OCI-LY1 (cell line): ENCODE data around the gene PRAF2.

Source experiments
- H2AFZ ChIP-seq: fragments of 200-600 bp; sonication (generic), shearing (Covaris generic); 2 replicates; pipeline ENCODE4 v1.6.0; 2014; ENCODE audit warnings: antibody characterized with exemption, mild to moderate bottlenecking, low read length
- H3F3A ChIP-seq: fragments of 200-600 bp; sonication (generic), shearing (Covaris generic); 2 replicates; pipeline ENCODE4 v1.6.0; 2014; ENCODE audit warnings: mild to moderate bottlenecking, antibody characterized with exemption, low read length, moderate library complexity; ENCODE audit not compliant: insufficient read depth
- H3K27ac ChIP-seq: fragments of 200-600 bp; sonication (generic); 2 replicates; pipeline ENCODE4 v1.5.1; 2014; ENCODE audit warnings: low read length, mixed run types, mild to moderate bottlenecking, low read depth; ENCODE audit not compliant: poor library complexity, severe bottlenecking
- H3K27me3 ChIP-seq: fragments of 200-600 bp; sonication (generic); 2 replicates; pipeline ENCODE4 v1.6.0; 2014; ENCODE audit warnings: antibody characterized with exemption, mild to moderate bottlenecking, low read length, moderate library complexity; ENCODE audit not compliant: insufficient read depth
- H3K36me3 ChIP-seq: fragments of 200-600 bp; sonication (generic); 2 replicates; pipeline ENCODE4 v1.6.1; 2014; ENCODE audit warnings: mild to moderate bottlenecking, antibody characterized with exemption, low read length, moderate library complexity, mixed read lengths; ENCODE audit not compliant: insufficient read depth
- H3K4me1 ChIP-seq: fragments of 200-600 bp; sonication (generic); 2 replicates; pipeline ENCODE4 v1.5.1; 2014; ENCODE audit warnings: mild to moderate bottlenecking, low read length, moderate library complexity; ENCODE audit not compliant: insufficient read depth, severe bottlenecking
- H3K4me2 ChIP-seq: fragments of 200-600 bp; sonication (generic), shearing (Covaris generic); 2 replicates; pipeline ENCODE4 v1.6.1; 2014; ENCODE audit warnings: low read length
- H3K4me3 ChIP-seq: fragments of 200-600 bp; sonication (generic); 2 replicates; pipeline ENCODE4 v1.5.1; 2014; ENCODE audit warnings: low read length, low read depth, mild to moderate bottlenecking, mixed read lengths; ENCODE audit not compliant: poor library complexity, severe bottlenecking
- H3K79me2 ChIP-seq: fragments of 200-600 bp; shearing (Covaris generic); 2 replicates; pipeline ENCODE4 v1.6.1; 2016; ENCODE audit warnings: mixed run types, low read length, mixed read lengths; ENCODE audit not compliant: insufficient read depth
- H3K9ac ChIP-seq: fragments of 200-600 bp; sonication (generic), shearing (Covaris generic); 2 replicates; pipeline ENCODE4 v1.6.1; 2014; ENCODE audit warnings: mild to moderate bottlenecking, low read length, mixed read lengths
- H3K9me2 ChIP-seq: fragments of 200-600 bp; sonication (generic), shearing (Covaris generic); 2 replicates; pipeline ENCODE4 v1.6.1; 2014; ENCODE audit warnings: low read depth, mild to moderate bottlenecking, low read length, mixed read lengths
- H3K9me3 ChIP-seq: fragments of 200-600 bp; shearing (Covaris generic); 2 replicates; pipeline ENCODE4 v1.6.1; 2014; ENCODE audit warnings: low read length, mixed read lengths
- H4K20me1 ChIP-seq: fragments of 200-600 bp; sonication (generic), shearing (Covaris generic); 2 replicates; pipeline ENCODE4 v1.6.0; 2016; ENCODE audit warnings: mild to moderate bottlenecking, low read length; ENCODE audit not compliant: insufficient read depth
- EZH2 ChIP-seq: fragments of 200-600 bp; sonication (generic), shearing (Covaris generic); IDR thresholded peaks from 2 replicates; pipeline ENCODE4 v1.8.0; 2017; ENCODE audit warnings: borderline replicate concordance, mixed run types, mild to moderate bottlenecking, antibody characterized with exemption, low read length, moderate library complexity, mixed read lengths
- TF ChIP-seq, protein P1 (sequence below): fragments of 200-600 bp; sonication (generic), shearing (Covaris generic); IDR thresholded peaks from 2 replicates; pipeline ENCODE4 v1.5.1; 2017; ENCODE audit warnings: mild to moderate bottlenecking, antibody characterized with exemption, low read length, moderate library complexity, mixed read lengths

PRAF2 gene

DNA sequence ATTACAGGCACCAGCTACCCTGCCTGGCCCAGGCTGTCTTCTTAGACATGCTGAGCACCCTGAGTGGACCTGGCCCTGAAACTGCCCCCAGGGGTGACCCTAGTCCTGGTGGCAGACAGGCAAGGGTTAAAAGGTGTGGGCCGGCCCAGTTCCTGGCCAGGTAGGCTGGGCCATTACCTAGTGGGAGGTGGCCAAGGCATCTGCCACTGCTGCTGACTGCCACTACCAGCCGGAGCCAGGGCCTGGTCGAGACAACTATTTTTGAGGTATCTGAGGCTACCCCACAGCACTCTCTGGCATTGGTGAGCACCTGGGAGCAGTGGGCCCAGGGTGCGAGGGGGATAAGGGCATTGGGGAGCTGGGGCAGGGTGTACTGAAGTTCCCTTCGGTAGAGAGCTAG, 15.0 kb downstream of the PRAF2 start, which contains the start of gene CCDC120:
TSS of gene CCDC120 (plus strand) at position 206 of the 400 bp plus-strand sequence. CDS start 3,043 bp downstream, outside the sequence.
- no peaks in the 10 kb centered on the region for H3K79me2 ChIP-seq
- H2AFZ ChIP-seq = no peak within 1 kb of the TSS
- H3K27me3 ChIP-seq = no peaks in the 10 kb centered on the region
- no peaks in the 10 kb centered on the region for H4K20me1 ChIP-seq
- H3K4me3 ChIP-seq = peak within 1 kb of the TSS; percentile 49
- H3F3A ChIP-seq = no peaks in the 10 kb centered on the region
- peak within 1 kb of the TSS; percentile 37; the same call in 1 of the 2 replicates for H3K9ac ChIP-seq
- H3K9me3 ChIP-seq = no peaks in the 10 kb centered on the region
- no peaks in the 10 kb centered on the region for H3K36me3 ChIP-seq
- H3K9me2 ChIP-seq = no peaks in the 10 kb centered on the region
- H3K27ac ChIP-seq = no peak within 1 kb of the TSS
- peak within 1 kb of the TSS; percentile 34; the same call in 1 of the 2 replicates for H3K4me2 ChIP-seq
- no peak for TF ChIP-seq EZH2
- TF ChIP-seq, protein P1, sequence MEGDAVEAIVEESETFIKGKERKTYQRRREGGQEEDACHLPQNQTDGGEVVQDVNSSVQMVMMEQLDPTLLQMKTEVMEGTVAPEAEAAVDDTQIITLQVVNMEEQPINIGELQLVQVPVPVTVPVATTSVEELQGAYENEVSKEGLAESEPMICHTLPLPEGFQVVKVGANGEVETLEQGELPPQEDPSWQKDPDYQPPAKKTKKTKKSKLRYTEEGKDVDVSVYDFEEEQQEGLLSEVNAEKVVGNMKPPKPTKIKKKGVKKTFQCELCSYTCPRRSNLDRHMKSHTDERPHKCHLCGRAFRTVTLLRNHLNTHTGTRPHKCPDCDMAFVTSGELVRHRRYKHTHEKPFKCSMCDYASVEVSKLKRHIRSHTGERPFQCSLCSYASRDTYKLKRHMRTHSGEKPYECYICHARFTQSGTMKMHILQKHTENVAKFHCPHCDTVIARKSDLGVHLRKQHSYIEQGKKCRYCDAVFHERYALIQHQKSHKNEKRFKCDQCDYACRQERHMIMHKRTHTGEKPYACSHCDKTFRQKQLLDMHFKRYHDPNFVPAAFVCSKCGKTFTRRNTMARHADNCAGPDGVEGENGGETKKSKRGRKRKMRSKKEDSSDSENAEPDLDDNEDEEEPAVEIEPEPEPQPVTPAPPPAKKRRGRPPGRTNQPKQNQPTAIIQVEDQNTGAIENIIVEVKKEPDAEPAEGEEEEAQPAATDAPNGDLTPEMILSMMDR = no peak
- peaks cover 19% of the 10 kb centered on the region for H3K4me1 ChIP-seq

DNA sequence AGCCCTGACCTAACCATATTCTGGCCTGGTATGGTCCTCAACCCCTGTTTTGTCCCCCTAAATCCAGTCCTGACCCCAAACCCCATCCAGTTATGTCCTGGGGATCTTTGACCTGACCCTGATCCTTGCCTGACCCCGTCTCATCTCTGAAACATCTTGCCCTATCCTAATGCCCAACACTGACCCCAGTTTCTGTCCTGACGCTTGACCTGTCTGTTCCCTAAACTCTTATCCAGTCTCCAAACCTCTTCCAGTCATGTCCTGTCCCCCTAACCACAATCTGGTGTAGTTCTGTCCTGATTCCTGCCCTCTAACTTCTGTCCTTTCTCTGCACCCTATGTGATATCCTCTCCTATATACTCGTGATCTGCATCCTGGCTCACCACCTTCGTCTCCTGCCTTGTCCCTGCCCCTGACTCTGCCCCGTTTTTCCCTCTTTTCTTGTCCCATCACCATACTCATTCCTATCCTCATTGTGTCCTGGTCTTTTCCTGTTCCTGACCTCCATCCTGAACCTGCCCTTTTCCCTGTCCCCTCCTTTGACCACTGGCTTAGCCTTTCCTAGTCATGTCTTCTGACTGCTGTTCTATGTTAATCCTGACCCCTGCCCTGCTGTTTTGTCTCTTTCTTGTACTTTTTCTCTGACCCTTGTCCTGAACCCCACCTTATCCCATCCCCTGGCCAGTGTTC, 19.6 kb downstream of the PRAF2 start:
- Histone ChIP-seq H3K36me3 (no peaks in the 10 kb centered on the region), H2AFZ (no peak overlapping the region), H3K9me2 (no peaks in the 10 kb centered on the region), H3F3A (no peaks in the 10 kb centered on the region), H3K4me2 (peak overlapping the region; percentile 98), H3K9ac (peak overlapping the region; percentile 93), H3K4me1 (peaks cover 23% of the 10 kb centered on the region), H4K20me1 (no peaks in the 10 kb centered on the region), H3K27me3 (no peaks in the 10 kb centered on the region), H3K79me2 (no peaks in the 10 kb centered on the region), H3K4me3 (peak overlapping the region; percentile 92), H3K27ac (peak overlapping the region; percentile 61), H3K9me3 (no peaks in the 10 kb centered on the region)
- TF ChIP-seq EZH2 = no peak
- TF ChIP-seq, protein P1 = no peak

DNA sequence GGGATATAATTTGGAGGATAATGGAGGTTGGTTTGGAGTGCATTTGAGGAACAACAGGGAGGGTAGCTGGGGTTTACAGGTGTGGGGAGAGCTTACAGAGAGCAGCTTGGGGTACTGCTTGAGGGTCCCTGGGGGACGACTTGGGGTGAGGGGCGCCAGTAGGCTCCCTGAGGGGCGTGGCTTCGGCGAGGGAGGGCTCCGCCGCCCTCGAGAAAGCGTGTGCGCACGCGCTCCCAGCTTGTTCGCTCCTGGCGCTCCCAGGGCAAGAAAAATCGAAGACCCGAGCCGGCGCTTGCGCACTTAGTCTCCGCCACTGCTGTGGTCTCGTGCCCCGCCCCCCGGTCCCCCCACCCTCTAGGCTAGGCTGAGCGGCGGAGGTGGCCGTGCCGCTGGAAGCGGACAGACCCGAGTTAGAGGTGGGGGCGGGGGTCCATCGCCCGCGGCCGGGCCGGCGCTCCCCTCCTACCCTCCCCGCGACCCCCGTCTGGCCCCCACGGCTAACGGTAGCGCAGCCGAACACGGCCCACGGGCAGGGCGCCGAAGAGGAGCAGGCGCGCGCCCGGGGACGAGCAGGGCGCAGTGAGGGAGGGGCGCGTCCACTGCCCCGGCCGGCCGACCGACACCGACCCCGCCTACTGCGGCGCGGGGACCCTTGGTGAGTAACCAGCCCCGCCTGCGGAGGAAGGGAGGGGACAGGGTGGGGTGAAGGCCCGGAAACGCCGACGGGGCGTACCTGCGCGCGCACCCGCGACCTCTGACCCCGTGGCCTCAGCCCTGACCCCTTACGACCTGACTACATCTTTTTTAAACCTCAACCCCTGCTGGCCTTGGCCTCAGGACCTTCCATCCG, 20.4 kb downstream of the PRAF2 start:
- H3K79me2 ChIP-seq = no peaks in the 10 kb centered on the region
- H3K27me3 ChIP-seq = no peaks in the 10 kb centered on the region
- H3K27ac ChIP-seq = peak overlapping the region; percentile 61
- no peaks in the 10 kb centered on the region for H3K9me3 ChIP-seq
- peak overlapping the region; percentile 92 for H3K4me3 ChIP-seq
- no peaks in the 10 kb centered on the region for H4K20me1 ChIP-seq
- H3K9me2 ChIP-seq = no peaks in the 10 kb centered on the region
- H3K4me1 ChIP-seq = peaks cover 23% of the 10 kb centered on the region
- H3K9ac ChIP-seq = peak overlapping the region; percentile 93
- H3K4me2 ChIP-seq = peak overlapping the region; percentile 98
- no peak overlapping the region for H2AFZ ChIP-seq
- no peaks in the 10 kb centered on the region for H3K36me3 ChIP-seq
- TF ChIP-seq, protein P1 = no peak
- TF ChIP-seq EZH2 = no peak
- H3F3A ChIP-seq = no peaks in the 10 kb centered on the region
